ENCODE measurements around the gene FBXO48.

The FBXO48 gene

DNA sequence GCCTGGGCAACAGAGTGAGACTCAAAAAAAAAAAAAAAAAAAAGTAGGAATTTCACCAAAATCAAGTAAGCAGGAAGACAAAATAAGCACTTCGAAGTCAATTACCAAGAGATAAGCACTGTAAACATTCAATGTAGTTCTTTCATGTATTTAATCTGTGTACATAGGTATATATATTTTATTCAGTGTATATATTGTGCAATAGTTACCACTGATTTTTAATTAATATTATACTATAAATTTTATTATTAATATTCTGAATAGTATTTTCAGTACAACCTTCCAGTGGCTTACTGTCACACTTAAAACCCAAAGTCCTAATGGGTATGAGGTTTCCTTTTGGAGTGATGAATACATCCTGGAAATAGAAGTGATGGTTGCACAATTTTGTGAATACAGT is 9.4 kb upstream of the FBXO48 start:
- POLR2A ChIA-PET: no interaction called here
- CTCF ChIA-PET: no interaction called here
- no peak for DNase-seq (ENCODE audit: extremely low spot score)
- no peak for TF ChIP-seq NFRKB (IDR thresholded peaks at IDR 0.05)
- TF ChIP-seq LEF1 (IDR thresholded peaks at IDR 0.05; ENCODE audit: borderline replicate concordance): no peak
- no peak for TF ChIP-seq SP1 (IDR thresholded peaks at IDR 0.05)
- TF ChIP-seq BHLHE40 (IDR thresholded peaks at IDR 0.05; ENCODE audit: borderline replicate concordance): no peak
- no peak for TF ChIP-seq CTBP1 (IDR thresholded peaks at IDR 0.05; ENCODE audit: borderline replicate concordance)
- TF ChIP-seq, protein P1, sequence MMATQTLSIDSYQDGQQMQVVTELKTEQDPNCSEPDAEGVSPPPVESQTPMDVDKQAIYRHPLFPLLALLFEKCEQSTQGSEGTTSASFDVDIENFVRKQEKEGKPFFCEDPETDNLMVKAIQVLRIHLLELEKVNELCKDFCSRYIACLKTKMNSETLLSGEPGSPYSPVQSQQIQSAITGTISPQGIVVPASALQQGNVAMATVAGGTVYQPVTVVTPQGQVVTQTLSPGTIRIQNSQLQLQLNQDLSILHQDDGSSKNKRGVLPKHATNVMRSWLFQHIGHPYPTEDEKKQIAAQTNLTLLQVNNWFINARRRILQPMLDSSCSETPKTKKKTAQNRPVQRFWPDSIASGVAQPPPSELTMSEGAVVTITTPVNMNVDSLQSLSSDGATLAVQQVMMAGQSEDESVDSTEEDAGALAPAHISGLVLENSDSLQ (IDR thresholded peaks at IDR 0.05): no peak
- TF ChIP-seq HDGF (IDR thresholded peaks at IDR 0.05; ENCODE audit: borderline replicate concordance): no peak
- TF ChIP-seq SUZ12 (IDR thresholded peaks at IDR 0.05): no peak
- TF ChIP-seq ARNT (IDR thresholded peaks at IDR 0.05): no peak

DNA sequence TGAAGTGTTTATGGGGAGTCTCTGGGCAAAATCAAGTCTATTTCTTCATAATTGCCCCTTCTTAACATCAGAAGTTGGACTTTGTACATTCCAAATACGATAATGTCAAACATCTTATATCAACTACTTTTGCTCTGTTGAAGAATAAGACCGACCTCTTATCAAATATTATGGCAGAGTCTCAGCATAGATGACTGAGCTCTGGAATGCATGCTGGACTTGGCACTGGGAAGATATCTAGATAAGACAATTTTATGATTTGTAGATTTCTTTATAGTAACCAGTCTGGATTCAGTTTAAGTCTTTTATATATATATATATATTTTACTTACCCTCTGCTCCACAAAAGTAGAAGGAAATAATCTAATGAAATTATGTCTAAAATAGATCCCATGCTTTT is 8.5 kb upstream of the FBXO48 start:
- DNase-seq (ENCODE audit: extremely low spot score): no peak
- CTCF ChIA-PET: interaction anchor here (0.8 kb wide), 1 partner anchor 12 kb away, joined by 4 read pairs; no protein-coding TSS in a partner anchor
- TF ChIP-seq SUZ12 (IDR thresholded peaks at IDR 0.05) (no peak), FOXA1 (IDR thresholded peaks at IDR 0.05) (no peak), BHLHE40 (IDR thresholded peaks at IDR 0.05; ENCODE audit: borderline replicate concordance) (no peak), ELF4 (IDR thresholded peaks at IDR 0.05) (no peak), ZNF384 (IDR thresholded peaks at IDR 0.05) (no peak), CTBP1 (IDR thresholded peaks at IDR 0.05; ENCODE audit: borderline replicate concordance) (no peak), FOXM1 (IDR thresholded peaks at IDR 0.05; ENCODE audit: borderline replicate concordance) (no peak), SP1 (IDR thresholded peaks at IDR 0.05) (no peak), LEF1 (IDR thresholded peaks at IDR 0.05; ENCODE audit: borderline replicate concordance) (no peak), NFRKB (IDR thresholded peaks at IDR 0.05) (no peak), ARNT (IDR thresholded peaks at IDR 0.05) (no peak), HDGF (IDR thresholded peaks at IDR 0.05; ENCODE audit: borderline replicate concordance) (no peak), L3MBTL2 (conservative IDR thresholded peaks at IDR 0.05) (no peak), FOXK2 (IDR thresholded peaks at IDR 0.05) (no peak), TARDBP (IDR thresholded peaks at IDR 0.05) (no peak)
- TF ChIP-seq, protein P1 (IDR thresholded peaks at IDR 0.05): no peak
- POLR2A ChIA-PET: no interaction called here

DNA sequence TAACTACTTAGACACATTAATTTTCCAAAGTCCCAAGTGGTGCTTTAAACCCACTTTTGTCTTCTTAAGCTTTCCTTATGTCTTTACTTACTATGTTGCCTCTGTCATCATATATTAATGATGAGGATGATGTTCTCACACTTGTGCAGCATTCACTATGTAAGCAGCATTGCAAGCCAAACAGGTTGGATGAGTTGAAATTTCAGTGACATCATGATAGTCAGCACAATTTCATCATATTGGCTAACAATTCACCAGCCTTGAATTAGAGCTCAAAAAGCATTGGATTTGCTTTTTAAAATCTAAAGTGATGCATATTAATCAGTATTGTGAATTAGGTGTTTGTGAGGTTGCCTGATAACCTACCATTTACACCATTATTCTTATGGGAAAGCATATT is 8.0 kb upstream of the FBXO48 start:
- POLR2A ChIA-PET: interaction anchor here (1.0 kb wide), 1 partner anchor 13 kb away, joined by 3 read pairs; no protein-coding TSS in a partner anchor
- CTCF ChIA-PET: interaction anchor here (0.8 kb wide), 1 partner anchor 13 kb away, joined by 4 read pairs; no protein-coding TSS in a partner anchor
- TF ChIP-seq ARNT (IDR thresholded peaks at IDR 0.05): no peak
- no peak for DNase-seq (ENCODE audit: extremely low spot score)

DNA sequence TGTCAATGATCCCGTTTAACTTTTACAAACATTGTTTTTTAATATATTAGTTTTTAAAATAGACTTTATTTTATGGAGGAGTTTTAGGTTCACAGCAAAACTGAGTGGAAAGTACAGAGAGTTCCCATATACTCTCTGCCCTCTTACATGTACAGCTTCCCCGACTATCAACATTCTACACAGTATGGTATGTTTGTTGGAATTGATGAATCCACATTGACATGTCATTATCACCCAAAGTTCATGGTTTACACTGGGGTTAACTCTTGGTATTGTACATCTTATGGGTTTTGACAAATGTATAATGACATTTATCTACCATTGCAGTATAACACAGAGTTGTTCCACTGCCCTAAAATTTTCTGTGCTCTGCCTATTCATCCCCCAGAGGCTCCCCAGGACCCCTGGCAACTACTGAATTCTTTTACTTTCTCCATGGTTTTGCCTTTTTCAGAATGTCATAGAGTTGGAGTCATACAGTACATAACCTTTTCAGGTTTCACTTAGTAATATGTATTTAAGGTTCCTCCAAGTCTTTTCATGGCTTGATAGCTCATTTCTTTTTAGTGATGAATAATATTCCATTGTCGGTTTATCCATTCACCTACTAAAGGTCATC is 5.8 kb upstream of the FBXO48 start:
- no peak for DNase-seq (ENCODE audit: extremely low spot score)
- TF ChIP-seq, protein P1 (IDR thresholded peaks at IDR 0.05): no peak
- ChIA-PET CTCF (no interaction called here), POLR2A (no interaction called here)

DNA sequence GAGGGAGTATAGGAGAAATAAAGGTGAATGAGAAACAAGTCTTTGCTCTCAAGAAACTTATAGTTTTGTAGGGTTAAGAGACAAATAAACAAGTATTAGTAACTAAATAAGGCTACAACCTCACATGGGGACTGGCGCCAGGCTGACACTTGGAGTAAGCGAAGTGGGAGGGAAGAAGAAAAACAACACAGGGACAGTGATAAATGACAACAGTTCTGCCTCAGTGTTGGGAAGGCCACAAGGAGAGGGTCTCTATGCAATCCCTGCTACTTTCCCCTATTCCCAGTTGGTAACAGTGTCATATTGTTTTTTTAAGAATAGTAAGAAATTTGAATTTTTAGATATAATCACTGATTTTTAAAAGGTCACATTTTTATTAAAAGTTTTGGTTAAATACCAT is 4.3 kb upstream of the FBXO48 start:
- POLR2A ChIA-PET: no interaction called here
- TF ChIP-seq CTBP1 (IDR thresholded peaks at IDR 0.05; ENCODE audit: borderline replicate concordance): no peak
- TF ChIP-seq, protein P1 (IDR thresholded peaks at IDR 0.05): peak; percentile 52
- DNase-seq (ENCODE audit: extremely low spot score): no peak
- CTCF ChIA-PET: no interaction called here

DNA sequence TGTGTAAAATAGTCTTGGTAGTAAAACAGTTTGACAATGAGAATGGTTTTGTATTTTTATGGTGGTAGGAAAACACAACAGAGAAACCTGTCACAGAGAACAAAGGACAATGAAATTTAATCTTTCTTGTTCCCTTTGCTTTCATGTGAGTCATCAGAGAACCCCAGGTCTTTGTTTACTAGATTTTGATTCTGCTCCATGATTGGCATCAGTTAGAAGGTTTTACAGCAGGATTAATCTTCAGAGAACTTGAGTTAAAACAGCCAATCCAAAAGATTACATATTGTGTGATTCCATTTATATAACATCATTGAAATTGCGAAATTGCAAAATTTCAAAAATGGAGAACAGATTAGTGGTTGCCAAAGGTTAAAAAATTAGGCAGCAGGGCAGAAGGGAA is 2.8 kb upstream of the FBXO48 start:
- TF ChIP-seq ELF4 (IDR thresholded peaks at IDR 0.05) (no peak), LEF1 (IDR thresholded peaks at IDR 0.05; ENCODE audit: borderline replicate concordance) (no peak), L3MBTL2 (conservative IDR thresholded peaks at IDR 0.05) (no peak), HDGF (IDR thresholded peaks at IDR 0.05; ENCODE audit: borderline replicate concordance) (no peak), FOXK2 (IDR thresholded peaks at IDR 0.05) (no peak), TARDBP (IDR thresholded peaks at IDR 0.05) (no peak), CTBP1 (IDR thresholded peaks at IDR 0.05; ENCODE audit: borderline replicate concordance) (0 out of 2 replicates have a peak, but pooled peaks have one; percentile 50)
- TF ChIP-seq, protein P1 (IDR thresholded peaks at IDR 0.05): peak; percentile 56
- ChIA-PET CTCF (no interaction called here), POLR2A (no interaction called here)
- no peak for DNase-seq (ENCODE audit: extremely low spot score)

All from HEK293T (cell line).